IMR-90 (cell line): Measurements from ENCODE around the gene AFAP1L1. TPM values are rescaled to one million over a fixed set of nuclear protein-coding genes. Genes with fewer than 3 reads are reported as not detected.

Experiments used
- ATAC-seq: fragments of 200-7000 bp; cut with Tn5 transposase; 2 replicates; pipeline ENCODE4 v1.9.1; 2020; ENCODE audit warnings: low read depth, mild to moderate bottlenecking, moderate library complexity
- BruUV-seq: library from RNA; stranded (reverse); fragments of 400-500 nt; replicated peaks from 2 replicates; lab custom pipeline; 2021; lab: Mats Ljungman, UMichigan
- CTCF ChIA-PET: fragments of 300-600 bp; formaldehyde crosslinking; extraction: SDS; loops from one replicate; lab custom pipeline; 2021; ENCODE audit warnings: antibody characterized with exemption; lab: Yijun Ruan, JAX
- POLR2A ChIA-PET: fragments of 300-600 bp; sonication (Branson Sonifier 250); formaldehyde crosslinking; loops from one replicate; lab custom pipeline; 2022; ENCODE audit warnings: antibody characterized with exemption; ENCODE audit not compliant: unreplicated experiment; lab: Charles Lee
- DNase-seq: peaks from one replicate; pipeline ENCODE4 v3.0.0; 2013
- H2AFZ ChIP-seq: replicated peaks from 2 replicates; pipeline ENCODE3; 2013; ENCODE audit warnings: low read length, mild to moderate bottlenecking; ENCODE audit not compliant: poor library complexity
- H2AK5ac ChIP-seq: 2 replicates; pipeline ENCODE4 v1.6.1; 2013; ENCODE audit warnings: low read depth, low read length, inconsistent platforms
- H2AK9ac ChIP-seq: replicated peaks from 2 replicates; pipeline ENCODE3; 2013; ENCODE audit warnings: mild to moderate bottlenecking, low read depth, low read length, moderate library complexity; ENCODE audit not compliant: poor library complexity
- H2BK120ac ChIP-seq: 2 replicates; pipeline ENCODE4 v1.6.1; 2013; ENCODE audit warnings: low read depth, low read length, inconsistent platforms
- H2BK15ac ChIP-seq: 3 replicates; pipeline ENCODE4 v1.6.1; 2013; ENCODE audit warnings: low read depth, low read length, inconsistent platforms
- H2BK20ac ChIP-seq: 2 replicates; pipeline ENCODE4 v1.6.1; 2013; ENCODE audit warnings: low read depth, mild to moderate bottlenecking, inconsistent platforms, low read length, moderate library complexity
- H2BK5ac ChIP-seq: 2 replicates; pipeline ENCODE4 v1.6.1; 2013; ENCODE audit warnings: mild to moderate bottlenecking, low read depth, low read length, inconsistent platforms; ENCODE audit not compliant: poor library complexity, severe bottlenecking
- H3K14ac ChIP-seq: replicated peaks from 2 replicates; pipeline ENCODE4 v1.6.1; 2013; ENCODE audit warnings: low read depth, low read length, inconsistent platforms
- H3K18ac ChIP-seq: 2 replicates; pipeline ENCODE4 v1.6.1; 2013; ENCODE audit warnings: low read depth, low read length, control low read depth
- H3K23ac ChIP-seq: 2 replicates; pipeline ENCODE4 v1.6.1; 2013; ENCODE audit warnings: low read depth, low read length, inconsistent platforms
- H3K27ac ChIP-seq: 2 replicates; pipeline ENCODE4 v1.5.1; 2013; ENCODE audit warnings: mild to moderate bottlenecking, control low read depth, low read length; ENCODE audit not compliant: insufficient read depth
- H3K27me3 ChIP-seq: 2 replicates; pipeline ENCODE4 v1.6.1; 2013; ENCODE audit warnings: low read length; ENCODE audit not compliant: control insufficient read depth, insufficient read depth
- H3K36me3 ChIP-seq: 2 replicates; pipeline ENCODE4 v1.6.1; 2013; ENCODE audit warnings: low read length, mixed read lengths; ENCODE audit not compliant: control insufficient read depth, insufficient read depth
- H3K4ac ChIP-seq: 2 replicates; pipeline ENCODE4 v1.6.1; 2013; ENCODE audit warnings: low read depth, low read length, inconsistent platforms
- H3K4me1 ChIP-seq: 2 replicates; pipeline ENCODE4 v1.6.1; 2013; ENCODE audit warnings: low read length, mixed read lengths; ENCODE audit not compliant: control insufficient read depth, insufficient read depth
- H3K4me2 ChIP-seq: 2 replicates; pipeline ENCODE4 v1.6.1; 2013; ENCODE audit warnings: low read depth, mild to moderate bottlenecking, control low read depth, low read length, moderate library complexity
- H3K4me3 ChIP-seq: 2 replicates; pipeline ENCODE4 v1.5.1; 2013; ENCODE audit warnings: low read depth, mild to moderate bottlenecking, control low read depth, low read length, moderate library complexity; ENCODE audit not compliant: insufficient read depth
- H3K56ac ChIP-seq: 2 replicates; pipeline ENCODE4 v1.6.1; 2013; ENCODE audit warnings: low read length, inconsistent platforms; ENCODE audit not compliant: insufficient read depth; ENCODE audit errors: extremely low read depth
- H3K79me1 ChIP-seq, 2 experiments: 2 replicates each; pipeline ENCODE4 v1.6.1; 2013; ENCODE audit warnings: low read length in 2 of 2, inconsistent platforms in 1 of 2, low read depth in 1 of 2
- H3K9ac ChIP-seq: 2 replicates; pipeline ENCODE4 v1.6.1; 2013; ENCODE audit warnings: low read depth, low read length, control low read depth
- H3K9me1 ChIP-seq: 2 replicates; pipeline ENCODE4 v1.6.1; 2013; ENCODE audit warnings: low read length, inconsistent platforms; ENCODE audit not compliant: insufficient read depth
- H3K9me3 ChIP-seq: 2 replicates; pipeline ENCODE4 v1.6.1; 2013; ENCODE audit warnings: low read length; ENCODE audit not compliant: control insufficient read depth, insufficient read depth
- H4K20me1 ChIP-seq: 2 replicates; pipeline ENCODE4 v1.6.1; 2013; ENCODE audit warnings: low read length, inconsistent platforms; ENCODE audit not compliant: insufficient read depth
- H4K5ac ChIP-seq: 2 replicates; pipeline ENCODE4 v1.6.1; 2013; ENCODE audit warnings: mild to moderate bottlenecking, low read depth, low read length, control low read depth
- H4K8ac ChIP-seq, 2 experiments: 2 replicates each; pipeline ENCODE4 v1.6.1; 2013; ENCODE audit warnings: low read depth in 2 of 2, low read length in 2 of 2, control low read depth in 1 of 2, inconsistent platforms in 1 of 2
- H4K91ac ChIP-seq: 2 replicates; pipeline ENCODE4 v1.6.1; 2013; ENCODE audit warnings: low read depth, low read length, inconsistent platforms; ENCODE audit not compliant: insufficient read depth
- ELK1 ChIP-seq: fragments of 150-350 bp; IDR thresholded peaks from 2 replicates; pipeline ENCODE4 v1.6.1; 2016; ENCODE audit warnings: low read depth, mild to moderate bottlenecking, low read length, moderate library complexity, borderline replicate concordance
- MAFK ChIP-seq: IDR thresholded peaks from 2 replicates; pipeline ENCODE4 v1.6.1; 2012; ENCODE audit warnings: low read depth, low read length, improper control_type of control experiment
- MAZ ChIP-seq: IDR thresholded peaks from 2 replicates; pipeline ENCODE4 v1.6.1; 2012; ENCODE audit warnings: low read depth, mild to moderate bottlenecking, low read length, improper control_type of control experiment, moderate library complexity, borderline replicate concordance
- MXI1 ChIP-seq: IDR thresholded peaks from 2 replicates; pipeline ENCODE4 v1.6.1; 2012; ENCODE audit warnings: low read depth, mild to moderate bottlenecking, low read length, moderate library complexity, borderline replicate concordance
- RCOR1 ChIP-seq: IDR thresholded peaks from 2 replicates; pipeline ENCODE4 v1.6.1; 2012; ENCODE audit warnings: mild to moderate bottlenecking, low read length, improper control_type of control experiment; ENCODE audit not compliant: insufficient replicate concordance
- SMC3 ChIP-seq: fragments of 150-350 bp; IDR thresholded peaks from 2 replicates; pipeline ENCODE4 v1.6.1; 2016; ENCODE audit warnings: low read depth, mild to moderate bottlenecking, antibody characterized with exemption, low read length, moderate library complexity
- USF2 ChIP-seq: fragments of 150-350 bp; IDR thresholded peaks from 2 replicates; pipeline ENCODE4 v1.6.1; 2017; ENCODE audit warnings: mild to moderate bottlenecking, antibody characterized with exemption, low read length, low read depth
- WGBS, 2 experiments: methylation state at CpG; one replicate each; pipeline versions ENCODE4 v1.1.5 to v1.1.7; 2013; ENCODE audit warnings: missing lambda C conversion rate in 2 of 2; ENCODE audit not compliant: insufficient read length in 1 of 2; ENCODE audit errors: extremely low coverage in 2 of 2; 5-methylcytosine and 5-hydroxymethylcytosine counted together
- dilution Hi-C: fragments of 300-500 bp; cut with HindIII; formaldehyde crosslinking; loops from one replicate; pipeline ENCODE4 v1.14.3; 2018; ENCODE audit warnings: low sequenced_read_pairs; ENCODE audit not compliant: unreplicated experiment
- in situ Hi-C: fragments of 300-500 bp; cut with MboI; formaldehyde crosslinking; loops from 3 replicates; pipeline ENCODE4 v1.14.3; 2019; ENCODE audit warnings: low sequenced_read_pairs, inconsistent platforms, mixed read lengths
- intact Hi-C: fragments of 100-400 bp; cut with micrococcal nuclease; formaldehyde crosslinking; loops from 2 replicates; pipeline ENCODE4 v1.10.0; 2022
- polyA plus RNA-seq, 3 experiments: library from polyadenylated mRNA; depleted of rRNA; stranded (reverse); fragments of >200 nt; gene quantifications; 2 replicates each; pipeline ENCODE4 v1.2.3, GENCODE V29; 2012; ENCODE audit warnings: low replicate concordance in 1 of 3
- total RNA-seq: library from RNA; depleted of rRNA; stranded (reverse); fragments of >200 nt; gene quantifications from 2 replicates; pipeline ENCODE4 v1.2.3, GENCODE V29; 2012
- TF ChIP-seq, protein P1 (sequence below): conservative IDR thresholded peaks from 2 replicates; pipeline ENCODE4 v1.5.1; 2012; ENCODE audit warnings: mild to moderate bottlenecking, low read depth, low read length, improper control_type of control experiment

AFAP1L1 gene
- total and polyA plus RNA-seq, 2 of the 4 experiments (the other 2 are of a cell fraction), result 3.3 to 5.7 TPM

DNA sequence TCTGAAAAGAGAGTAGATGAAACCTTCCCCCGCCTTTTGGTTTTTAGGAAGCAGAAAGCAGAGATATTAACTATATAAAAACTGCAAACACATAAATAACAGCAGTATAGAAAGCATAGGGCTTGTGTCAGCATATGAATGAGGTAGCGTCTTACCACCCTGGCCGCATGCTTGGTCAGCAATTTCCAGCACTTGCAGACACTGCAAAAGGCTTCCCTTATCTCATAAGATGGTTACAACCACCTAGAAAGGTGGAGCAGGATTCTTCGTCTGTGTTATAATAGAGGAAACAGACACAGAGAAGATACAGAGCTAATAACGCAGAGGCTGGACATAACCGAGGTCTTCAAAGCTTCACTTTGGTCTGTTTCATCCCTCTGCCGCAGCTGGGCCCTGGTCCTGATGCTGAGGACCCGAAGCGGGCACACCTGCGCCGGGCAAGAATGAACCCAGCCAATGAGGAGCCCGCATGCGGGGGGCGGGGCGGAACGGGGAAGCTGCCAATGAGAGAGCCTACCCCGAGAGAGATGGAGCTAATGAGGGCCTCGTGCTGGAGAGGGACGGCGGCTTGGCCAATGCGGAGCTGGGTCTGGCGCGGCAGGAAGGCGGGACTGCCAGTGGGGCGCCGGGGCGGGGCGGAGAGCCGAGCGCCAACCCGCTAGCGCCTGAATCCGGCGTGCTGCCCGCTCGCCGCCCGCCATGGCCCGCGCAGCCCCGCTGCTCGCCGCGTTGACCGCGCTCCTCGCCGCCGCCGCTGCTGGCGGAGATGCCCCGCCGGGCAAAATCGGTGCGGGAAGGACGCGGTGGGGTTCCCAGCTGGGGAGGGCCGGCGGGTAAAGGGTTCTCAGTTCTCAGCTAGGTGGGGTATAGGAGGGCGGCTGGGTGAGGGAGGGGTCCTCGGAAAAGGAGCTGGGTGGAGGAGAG lies 86.0 kb downstream of the AFAP1L1 start, which contains the start of gene PCYOX1L:
Gene PCYOX1L, plus strand, starts transcription at position 677 of the 924 bp plus-strand sequence. Its CDS starts 23 bp downstream, at position 700.
- Histone ChIP-seq H2BK120ac (peak within 1 kb of the TSS; percentile 12; the same call in 1 of the 2 replicates), H3K9ac (peak within 1 kb of the TSS; percentile 47), H2BK5ac (no peak within 1 kb of the TSS), H2BK20ac (no peak within 1 kb of the TSS), H2AK9ac (peak within 1 kb of the TSS; percentile 65), H4K20me1 (no peaks in the 10 kb centered on the region), H3K9me3 (no peaks in the 10 kb centered on the region), H3K36me3 (peaks cover 7% of the 10 kb centered on the region), H3K4me3 (peak within 1 kb of the TSS; percentile 67), H3K4me1 (no peaks in the 10 kb centered on the region), H3K9me1 (peaks cover 3% of the 10 kb centered on the region), H3K14ac (peak within 1 kb of the TSS; percentile 89), H4K5ac (0 out of 2 replicates have a peak within 1 kb of the TSS, but pooled peaks have one; percentile 2), H4K91ac (peak within 1 kb of the TSS; percentile 24; the same call in 1 of the 2 replicates), H2AFZ (peak within 1 kb of the TSS; percentile 98), H4K8ac (peak within 1 kb of the TSS; percentile 15 to 88; a peak in 2 of 4 replicates), H2BK15ac (no peak within 1 kb of the TSS), H3K18ac (no peak within 1 kb of the TSS), H3K4ac (peak within 1 kb of the TSS; percentile 22), H3K27me3 (no peaks in the 10 kb centered on the region), H3K4me2 (peak within 1 kb of the TSS; percentile 93), H3K56ac (no peak within 1 kb of the TSS), H3K79me1 (peaks cover 0 to 14% of the 10 kb centered on the region in 2 experiments; a peak in 1 of 4 replicates), H2AK5ac (peak within 1 kb of the TSS; percentile 6; the same call in 1 of the 2 replicates), H3K27ac (no peak within 1 kb of the TSS; the same call in 1 of the 2 replicates), H3K23ac (peak within 1 kb of the TSS; percentile 90)
- dilution Hi-C loops, result no loop called here
- ChIA-PET POLR2A (interaction anchor here (1.1 to 1.2 kb wide), 2 partner anchors 11 to 51 kb away, joined by 3 to 6 read pairs; no protein-coding TSS in a partner anchor), CTCF (interaction anchor here (0.7 to 1.9 kb wide), 4 partner anchors 10 to 94 kb away, joined by 3 to 14 read pairs (median 4); no protein-coding TSS in a partner anchor)
- TF ChIP-seq SMC3, result no peak
- no peak for TF ChIP-seq ELK1
- peak; percentile 65; the same call in 1 of the 2 replicates for TF ChIP-seq MAZ
- peak; percentile 84 for TF ChIP-seq MAFK
- peak; percentile 52; the same call in 1 of the 2 replicates for TF ChIP-seq MXI1
- TF ChIP-seq, protein P1, sequence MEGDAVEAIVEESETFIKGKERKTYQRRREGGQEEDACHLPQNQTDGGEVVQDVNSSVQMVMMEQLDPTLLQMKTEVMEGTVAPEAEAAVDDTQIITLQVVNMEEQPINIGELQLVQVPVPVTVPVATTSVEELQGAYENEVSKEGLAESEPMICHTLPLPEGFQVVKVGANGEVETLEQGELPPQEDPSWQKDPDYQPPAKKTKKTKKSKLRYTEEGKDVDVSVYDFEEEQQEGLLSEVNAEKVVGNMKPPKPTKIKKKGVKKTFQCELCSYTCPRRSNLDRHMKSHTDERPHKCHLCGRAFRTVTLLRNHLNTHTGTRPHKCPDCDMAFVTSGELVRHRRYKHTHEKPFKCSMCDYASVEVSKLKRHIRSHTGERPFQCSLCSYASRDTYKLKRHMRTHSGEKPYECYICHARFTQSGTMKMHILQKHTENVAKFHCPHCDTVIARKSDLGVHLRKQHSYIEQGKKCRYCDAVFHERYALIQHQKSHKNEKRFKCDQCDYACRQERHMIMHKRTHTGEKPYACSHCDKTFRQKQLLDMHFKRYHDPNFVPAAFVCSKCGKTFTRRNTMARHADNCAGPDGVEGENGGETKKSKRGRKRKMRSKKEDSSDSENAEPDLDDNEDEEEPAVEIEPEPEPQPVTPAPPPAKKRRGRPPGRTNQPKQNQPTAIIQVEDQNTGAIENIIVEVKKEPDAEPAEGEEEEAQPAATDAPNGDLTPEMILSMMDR, result no peak
- TF ChIP-seq USF2, result peak; percentile 65; the same call in 1 of the 2 replicates
- peak; percentile 98 for TF ChIP-seq RCOR1
- BruUV-seq, result no TSS peak
- ATAC-seq, result peak; percentile 100
- in situ Hi-C loops, result no loop called here
- WGBS, 2 experiments, result 5% methylated on average over 16 of the region's 61 CpGs; no CpG with 5 or more reads in 1 of the 2 experiments
- peak; percentile 93 for DNase-seq
- intact Hi-C loops, result no loop called here
